ENCODE data around the gene SH3RF1. TPM values are rescaled to one million over a fixed set of nuclear protein-coding genes. Genes with fewer than 3 reads are reported as not detected.

SH3RF1 gene
- total and polyA plus RNA-seq, 2 of the 13 experiments (the other 11 are each of a cell fraction or from before 2014, with no cell fraction given), result 3.1 to 3.2 TPM

GRCh38 chr4:169079942-169080827 is 190.6 kb downstream of the SH3RF1 start (continued):
- TF ChIP-seq PAXIP1 (CRISPR knock-in tag; conservative IDR thresholded peaks at IDR 0.05), result peak; percentile 70
- TF ChIP-seq, protein P1, sequence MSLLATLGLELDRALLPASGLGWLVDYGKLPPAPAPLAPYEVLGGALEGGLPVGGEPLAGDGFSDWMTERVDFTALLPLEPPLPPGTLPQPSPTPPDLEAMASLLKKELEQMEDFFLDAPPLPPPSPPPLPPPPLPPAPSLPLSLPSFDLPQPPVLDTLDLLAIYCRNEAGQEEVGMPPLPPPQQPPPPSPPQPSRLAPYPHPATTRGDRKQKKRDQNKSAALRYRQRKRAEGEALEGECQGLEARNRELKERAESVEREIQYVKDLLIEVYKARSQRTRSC (CRISPR knock-in tag; IDR thresholded peaks at IDR 0.05; ENCODE audit: low read depth), result no peak
- TF ChIP-seq JARID2 (CRISPR knock-in tag; IDR thresholded peaks at IDR 0.05; ENCODE audit: insufficient replicate concordance), result peak; percentile 44
- peak; percentile 25; the same call in 1 of the 2 replicates for TF ChIP-seq TARDBP (CRISPR knock-in tag; IDR thresholded peaks at IDR 0.05)
- no peak for TF ChIP-seq AGO1 (IDR thresholded peaks at IDR 0.05; ENCODE audit: low read depth, low read length, poor library complexity, severe bottlenecking)
- TF ChIP-seq, protein P2, sequence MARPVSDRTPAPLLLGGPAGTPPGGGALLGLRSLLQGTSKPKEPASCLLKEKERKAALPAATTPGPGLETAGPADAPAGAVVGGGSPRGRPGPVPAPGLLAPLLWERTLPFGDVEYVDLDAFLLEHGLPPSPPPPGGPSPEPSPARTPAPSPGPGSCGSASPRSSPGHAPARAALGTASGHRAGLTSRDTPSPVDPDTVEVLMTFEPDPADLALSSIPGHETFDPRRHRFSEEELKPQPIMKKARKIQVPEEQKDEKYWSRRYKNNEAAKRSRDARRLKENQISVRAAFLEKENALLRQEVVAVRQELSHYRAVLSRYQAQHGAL (CRISPR knock-in tag; IDR thresholded peaks at IDR 0.05; ENCODE audit: not compliant biosample characterization), result no peak
- TF ChIP-seq, protein P3, sequence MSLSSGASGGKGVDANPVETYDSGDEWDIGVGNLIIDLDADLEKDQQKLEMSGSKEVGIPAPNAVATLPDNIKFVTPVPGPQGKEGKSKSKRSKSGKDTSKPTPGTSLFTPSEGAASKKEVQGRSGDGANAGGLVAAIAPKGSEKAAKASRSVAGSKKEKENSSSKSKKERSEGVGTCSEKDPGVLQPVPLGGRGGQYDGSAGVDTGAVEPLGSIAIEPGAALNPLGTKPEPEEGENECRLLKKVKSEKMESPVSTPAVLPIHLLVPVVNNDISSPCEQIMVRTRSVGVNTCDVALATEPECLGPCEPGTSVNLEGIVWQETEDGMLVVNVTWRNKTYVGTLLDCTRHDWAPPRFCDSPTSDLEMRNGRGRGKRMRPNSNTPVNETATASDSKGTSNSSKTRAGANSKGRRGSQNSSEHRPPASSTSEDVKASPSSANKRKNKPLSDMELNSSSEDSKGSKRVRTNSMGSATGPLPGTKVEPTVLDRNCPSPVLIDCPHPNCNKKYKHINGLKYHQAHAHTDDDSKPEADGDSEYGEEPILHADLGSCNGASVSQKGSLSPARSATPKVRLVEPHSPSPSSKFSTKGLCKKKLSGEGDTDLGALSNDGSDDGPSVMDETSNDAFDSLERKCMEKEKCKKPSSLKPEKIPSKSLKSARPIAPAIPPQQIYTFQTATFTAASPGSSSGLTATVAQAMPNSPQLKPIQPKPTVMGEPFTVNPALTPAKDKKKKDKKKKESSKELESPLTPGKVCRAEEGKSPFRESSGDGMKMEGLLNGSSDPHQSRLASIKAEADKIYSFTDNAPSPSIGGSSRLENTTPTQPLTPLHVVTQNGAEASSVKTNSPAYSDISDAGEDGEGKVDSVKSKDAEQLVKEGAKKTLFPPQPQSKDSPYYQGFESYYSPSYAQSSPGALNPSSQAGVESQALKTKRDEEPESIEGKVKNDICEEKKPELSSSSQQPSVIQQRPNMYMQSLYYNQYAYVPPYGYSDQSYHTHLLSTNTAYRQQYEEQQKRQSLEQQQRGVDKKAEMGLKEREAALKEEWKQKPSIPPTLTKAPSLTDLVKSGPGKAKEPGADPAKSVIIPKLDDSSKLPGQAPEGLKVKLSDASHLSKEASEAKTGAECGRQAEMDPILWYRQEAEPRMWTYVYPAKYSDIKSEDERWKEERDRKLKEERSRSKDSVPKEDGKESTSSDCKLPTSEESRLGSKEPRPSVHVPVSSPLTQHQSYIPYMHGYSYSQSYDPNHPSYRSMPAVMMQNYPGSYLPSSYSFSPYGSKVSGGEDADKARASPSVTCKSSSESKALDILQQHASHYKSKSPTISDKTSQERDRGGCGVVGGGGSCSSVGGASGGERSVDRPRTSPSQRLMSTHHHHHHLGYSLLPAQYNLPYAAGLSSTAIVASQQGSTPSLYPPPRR (CRISPR knock-in tag; IDR thresholded peaks at IDR 0.05; ENCODE audit: borderline replicate concordance), result peak; percentile 74; the same call in 1 of the 2 replicates
- no peak for TF ChIP-seq RAD21 (CRISPR knock-in tag; IDR thresholded peaks at IDR 0.05)
- no peak for TF ChIP-seq NFIC (IDR thresholded peaks at IDR 0.05; ENCODE audit: low read length)
- no peak for TF ChIP-seq ZKSCAN8 (CRISPR knock-in tag; IDR thresholded peaks at IDR 0.05; ENCODE audit: borderline replicate concordance)
- no peak for TF ChIP-seq MATR3 (CRISPR knock-in tag; IDR thresholded peaks at IDR 0.05)
- TF ChIP-seq GTF2F1 (IDR thresholded peaks at IDR 0.05; ENCODE audit: low read length), result no peak
- TF ChIP-seq ZNF556 (CRISPR knock-in tag; IDR thresholded peaks at IDR 0.05; ENCODE audit: borderline replicate concordance), result no peak; the same call in 1 of the 2 replicates
- no peak for TF ChIP-seq ZNF333 (CRISPR knock-in tag; IDR thresholded peaks at IDR 0.05; ENCODE audit: borderline replicate concordance)
- no peak for TF ChIP-seq PLRG1 (conservative IDR thresholded peaks at IDR 0.05)
- no peak for TF ChIP-seq GZF1 (CRISPR knock-in tag; IDR thresholded peaks at IDR 0.05)
- TF ChIP-seq ZNF883 (CRISPR knock-in tag; IDR thresholded peaks at IDR 0.05; ENCODE audit: not compliant biosample characterization), result peak; percentile 36
- peak; percentile 74; the same call in 1 of the 2 replicates for TF ChIP-seq ZNF547 (CRISPR knock-in tag; IDR thresholded peaks at IDR 0.05)
- no peak for TF ChIP-seq HNRNPH1 (optimal IDR thresholded peaks at IDR 0.05; ENCODE audit: low read depth, low read length)

All from HepG2 (cell line).